Bronchial epithelial cell (primary cell): ENCODE results near the gene HMGN2. TPM values are rescaled to one million over a fixed set of nuclear protein-coding genes. Genes with fewer than 3 reads are reported as not detected.

ENCODE experiments used
- DNase-seq: peaks from one replicate; pipeline ENCODE4 v3.0.0-alpha.2; 2010; ENCODE audit warnings: low read depth
- FAIRE-seq: peaks from 2 replicates; lab custom pipeline; 2011; peaks lifted over from hg19 to GRCh38; lab: Jason Lieb, UNC
- H3K27me3 ChIP-seq: 2 replicates; pipeline ENCODE4 v1.5.1; 2011; ENCODE audit warnings: low read length; ENCODE audit not compliant: control insufficient read depth, insufficient read depth
- H3K36me3 ChIP-seq: 2 replicates; pipeline ENCODE4 v1.5.1; 2011; ENCODE audit warnings: low read length; ENCODE audit not compliant: control insufficient read depth, insufficient read depth
- H3K4me3 ChIP-seq: 2 replicates; pipeline ENCODE4 v1.5.1; 2011; ENCODE audit warnings: mild to moderate bottlenecking, low read depth, low read length, control low read depth
- total RNA-seq: library from RNA; depleted of rRNA; stranded (reverse); fragments of >200 nt; gene quantifications from 2 replicates; pipeline ENCODE4 v1.2.1, GENCODE V29; 2014
- TF ChIP-seq, protein P1 (sequence below): IDR thresholded peaks from 2 replicates; pipeline ENCODE4 v1.5.1; 2011; ENCODE audit warnings: mild to moderate bottlenecking, moderate library complexity, low read length, control low read depth, inconsistent platforms; ENCODE audit not compliant: insufficient read depth, severe bottlenecking

Gene HMGN2
- total RNA-seq, 1 donor from 2014 or later: 87.9 TPM

DNA sequence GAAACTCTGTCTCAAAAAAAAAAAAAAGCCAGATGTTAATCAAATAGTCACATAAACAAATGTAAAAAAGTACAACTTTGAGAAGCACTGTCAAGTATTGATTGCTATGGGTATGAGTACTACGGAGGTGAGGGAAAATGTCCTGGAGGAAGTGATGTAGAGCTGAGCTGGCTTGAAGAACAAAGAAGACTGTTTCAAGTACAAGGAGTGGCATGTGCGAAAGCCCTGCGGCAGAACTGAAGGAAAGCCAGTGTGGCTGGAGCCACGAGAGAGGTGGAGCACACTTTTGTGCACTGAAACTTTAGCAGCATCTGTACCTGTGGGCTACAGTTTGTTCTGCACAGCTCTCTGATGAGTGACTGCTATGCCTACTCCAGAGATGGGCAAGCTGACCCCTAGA is 51.9 kb downstream of the HMGN2 start:
- TF ChIP-seq, protein P1, sequence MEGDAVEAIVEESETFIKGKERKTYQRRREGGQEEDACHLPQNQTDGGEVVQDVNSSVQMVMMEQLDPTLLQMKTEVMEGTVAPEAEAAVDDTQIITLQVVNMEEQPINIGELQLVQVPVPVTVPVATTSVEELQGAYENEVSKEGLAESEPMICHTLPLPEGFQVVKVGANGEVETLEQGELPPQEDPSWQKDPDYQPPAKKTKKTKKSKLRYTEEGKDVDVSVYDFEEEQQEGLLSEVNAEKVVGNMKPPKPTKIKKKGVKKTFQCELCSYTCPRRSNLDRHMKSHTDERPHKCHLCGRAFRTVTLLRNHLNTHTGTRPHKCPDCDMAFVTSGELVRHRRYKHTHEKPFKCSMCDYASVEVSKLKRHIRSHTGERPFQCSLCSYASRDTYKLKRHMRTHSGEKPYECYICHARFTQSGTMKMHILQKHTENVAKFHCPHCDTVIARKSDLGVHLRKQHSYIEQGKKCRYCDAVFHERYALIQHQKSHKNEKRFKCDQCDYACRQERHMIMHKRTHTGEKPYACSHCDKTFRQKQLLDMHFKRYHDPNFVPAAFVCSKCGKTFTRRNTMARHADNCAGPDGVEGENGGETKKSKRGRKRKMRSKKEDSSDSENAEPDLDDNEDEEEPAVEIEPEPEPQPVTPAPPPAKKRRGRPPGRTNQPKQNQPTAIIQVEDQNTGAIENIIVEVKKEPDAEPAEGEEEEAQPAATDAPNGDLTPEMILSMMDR: no peak
- no peaks in the 10 kb centered on the region for H3K27me3 ChIP-seq

More for the DNA sequence above, 51.9 kb downstream of the HMGN2 start:
- DNase-seq (peak; percentile 97), FAIRE-seq (peak; percentile 96)
- no peak overlapping the region for H3K4me3 ChIP-seq
- no peaks in the 10 kb centered on the region for H3K36me3 ChIP-seq

Other genes starting within 250 kb of the HMGN2 start
- gene CEP85, start 238.2 kb upstream of the HMGN2 start, total RNA-seq: 8.1 and 8.4 TPM in 2 replicates
- 14.5 and 28.7 TPM in 2 replicates for gene SH3BGRL3, start 192.4 kb upstream of the HMGN2 start, total RNA-seq
- gene UBXN11, start 165.8 kb upstream of the HMGN2 start, total RNA-seq: 2.6 and 3.1 TPM in 2 replicates
- not detected in 2 replicates for gene CD52, start 154.5 kb upstream of the HMGN2 start, total RNA-seq
- 19.5 and 67.7 TPM in 2 replicates for gene CRYBG2, start 118.3 kb upstream of the HMGN2 start, total RNA-seq
- not detected in 2 replicates for gene ZNF683, start 99.7 kb upstream of the HMGN2 start, total RNA-seq
- gene LIN28A, start 61.6 kb upstream of the HMGN2 start, total RNA-seq: not detected in 2 replicates
- gene DHDDS, start 40.1 kb upstream of the HMGN2 start, total RNA-seq: 55.3 and 64.9 TPM in 2 replicates
- 35.5 and 61.3 TPM in 2 replicates for gene RPS6KA1, start 57.3 kb downstream of the HMGN2 start, total RNA-seq
- gene ARID1A, start 223.6 kb downstream of the HMGN2 start, total RNA-seq: 8.7 and 15.5 TPM in 2 replicates